Measurements from ENCODE around the gene MOBP.

MOBP gene

GRCh38 chr3:39542588-39542988 is 75.1 kb downstream of the MOBP start:
- no peak for DNase-seq

GRCh38 chr3:39548282-39548681 is 80.8 kb downstream of the MOBP start:
- no peak for DNase-seq

DNA sequence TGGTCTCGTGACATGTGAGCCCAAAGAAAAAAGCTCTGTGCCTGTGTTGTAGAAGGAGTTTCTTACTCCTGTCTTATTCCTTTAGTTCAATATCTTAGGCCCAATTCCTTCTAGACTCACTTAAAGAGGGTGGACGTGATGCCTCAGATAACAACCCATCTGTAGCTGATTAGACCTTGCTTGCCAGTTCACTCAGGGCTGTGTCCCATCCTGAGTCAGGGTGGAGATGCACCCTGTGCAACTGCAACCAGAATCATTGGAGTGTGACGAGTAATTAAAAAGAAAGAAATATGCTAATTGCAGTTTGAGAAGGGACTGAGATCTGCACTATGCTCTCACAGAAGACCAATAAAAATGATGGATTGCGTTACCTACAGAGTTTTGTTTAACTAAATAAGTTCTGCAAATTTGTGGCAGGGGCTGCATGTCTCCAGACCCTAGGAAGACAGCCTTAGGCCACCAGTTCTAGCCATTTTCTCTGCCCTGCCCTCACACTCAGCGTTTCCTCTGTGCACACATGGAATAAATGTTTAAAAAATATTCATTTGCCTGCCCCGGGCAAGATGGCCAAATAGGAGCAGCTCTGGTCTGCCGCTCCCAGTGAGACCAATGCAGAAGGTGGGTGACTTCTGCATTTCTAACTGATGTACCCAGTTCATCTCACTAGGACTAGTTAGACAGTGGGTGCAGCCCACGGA is 83.0 kb downstream of the MOBP start:
- DNase-seq = no peak
